Stimulated activated CD8-positive, alpha-beta memory T cell treated with anti-CD3 and anti-CD28 coated beads, Interleukin-2, amount 100 ng/mL, for 48 hours (primary cell): Measurements from ENCODE around the gene RAB41.
"Not testable (repeated sequence)": the region's sequence is repeated elsewhere in the genome, so short reads cannot be mapped to it uniquely, and the experiment has no call there.

ENCODE experiments used
- DNase-seq, 2 donors: peaks; one replicate each; pipeline ENCODE4 v3.0.0-alpha.2; 2020; ENCODE audit warnings: low read depth in 2 of 2

The RAB41 gene

GRCh38 chrX:70289793-70290770, 8.1 kb downstream of the RAB41 start, which contains the start of the genes KIF4A and PDZD11:
Gene KIF4A (plus strand): TSS chrX:70290104. CDS start chrX:70290459, 355 bp downstream.
Gene PDZD11 (minus strand): TSS chrX:70289927. CDS start chrX:70289341, 586 bp downstream.
- DNase-seq = peak; percentile 68

- no peak for DNase-seq
These were observed 10.8 kb downstream of the RAB41 start for GRCh38 chrX:70292788-70293187.

- no peak for DNase-seq
These were observed 11.6 kb downstream of the RAB41 start for GRCh38 chrX:70293621-70294020.

GRCh38 chrX:70301716-70302115, 19.7 kb downstream of the RAB41 start:
- DNase-seq = no peak

GRCh38 chrX:70313503-70313902, 31.5 kb downstream of the RAB41 start:
- DNase-seq = no peak

GRCh38 chrX:70322784-70323183, 40.8 kb downstream of the RAB41 start:
- no peak for DNase-seq

- DNase-seq = not testable (repeated sequence)
These were observed 41.7 kb downstream of the RAB41 start for GRCh38 chrX:70323628-70324027.

- no peak for DNase-seq
These were observed 42.4 kb downstream of the RAB41 start for GRCh38 chrX:70324326-70324725.

- no peak for DNase-seq
These were observed 49.2 kb downstream of the RAB41 start for GRCh38 chrX:70331161-70331560.

- DNase-seq = no peak
These were observed 50.6 kb downstream of the RAB41 start for GRCh38 chrX:70332600-70332999.
